Measurements from ENCODE around the gene ALAS2.

- TF ChIP-seq, protein P1, sequence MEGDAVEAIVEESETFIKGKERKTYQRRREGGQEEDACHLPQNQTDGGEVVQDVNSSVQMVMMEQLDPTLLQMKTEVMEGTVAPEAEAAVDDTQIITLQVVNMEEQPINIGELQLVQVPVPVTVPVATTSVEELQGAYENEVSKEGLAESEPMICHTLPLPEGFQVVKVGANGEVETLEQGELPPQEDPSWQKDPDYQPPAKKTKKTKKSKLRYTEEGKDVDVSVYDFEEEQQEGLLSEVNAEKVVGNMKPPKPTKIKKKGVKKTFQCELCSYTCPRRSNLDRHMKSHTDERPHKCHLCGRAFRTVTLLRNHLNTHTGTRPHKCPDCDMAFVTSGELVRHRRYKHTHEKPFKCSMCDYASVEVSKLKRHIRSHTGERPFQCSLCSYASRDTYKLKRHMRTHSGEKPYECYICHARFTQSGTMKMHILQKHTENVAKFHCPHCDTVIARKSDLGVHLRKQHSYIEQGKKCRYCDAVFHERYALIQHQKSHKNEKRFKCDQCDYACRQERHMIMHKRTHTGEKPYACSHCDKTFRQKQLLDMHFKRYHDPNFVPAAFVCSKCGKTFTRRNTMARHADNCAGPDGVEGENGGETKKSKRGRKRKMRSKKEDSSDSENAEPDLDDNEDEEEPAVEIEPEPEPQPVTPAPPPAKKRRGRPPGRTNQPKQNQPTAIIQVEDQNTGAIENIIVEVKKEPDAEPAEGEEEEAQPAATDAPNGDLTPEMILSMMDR (IDR thresholded peaks at IDR 0.05), result no peak
- TF ChIP-seq POLR2A (IDR thresholded peaks at IDR 0.05), result no peak
Measured at GRCh38 chrX:55028040-55028439, 2.7 kb downstream of the ALAS2 start.
